DOHH2 (cell line): ENCODE measurements around the gene STAM.

Experiments
- H3F3A ChIP-seq: fragments of 200-600 bp; sonication (generic), shearing (Covaris generic); 2 replicates; pipeline ENCODE4 v1.6.0; 2016; ENCODE audit warnings: antibody characterized with exemption, mild to moderate bottlenecking; ENCODE audit not compliant: control insufficient read depth, insufficient read depth
- H3K27ac ChIP-seq: fragments of 200-600 bp; sonication (generic); 2 replicates; pipeline ENCODE4 v1.5.1; 2014; ENCODE audit warnings: low read depth, mild to moderate bottlenecking, low read length, moderate library complexity
- H3K27me3 ChIP-seq: fragments of 200-600 bp; sonication (generic); 2 replicates; pipeline ENCODE4 v1.6.1; 2014; ENCODE audit warnings: mild to moderate bottlenecking, low read length, mixed read lengths; ENCODE audit not compliant: control insufficient read depth
- H3K36me3 ChIP-seq: fragments of 200-600 bp; sonication (generic); 2 replicates; pipeline ENCODE4 v1.6.1; 2014; ENCODE audit warnings: mild to moderate bottlenecking, low read length, moderate library complexity, mixed read lengths; ENCODE audit not compliant: control insufficient read depth
- H3K4me1 ChIP-seq: fragments of 200-600 bp; sonication (generic); 2 replicates; pipeline ENCODE4 v1.6.1; 2014; ENCODE audit warnings: mild to moderate bottlenecking, low read length, mixed read lengths; ENCODE audit not compliant: control insufficient read depth
- H3K4me2 ChIP-seq: fragments of 200-600 bp; sonication (generic); 2 replicates; pipeline ENCODE4 v1.6.0; 2014; ENCODE audit warnings: mild to moderate bottlenecking, low read length, moderate library complexity
- H3K4me3 ChIP-seq: fragments of 200-600 bp; sonication (generic); 2 replicates; pipeline ENCODE4 v1.5.1; 2014; ENCODE audit warnings: mild to moderate bottlenecking, low read length, mixed read lengths
- H3K79me2 ChIP-seq: fragments of 200-600 bp; sonication (generic); 2 replicates; pipeline ENCODE4 v1.6.1; 2014; ENCODE audit warnings: mild to moderate bottlenecking, low read length, mixed read lengths; ENCODE audit not compliant: control insufficient read depth
- H3K9me2 ChIP-seq: fragments of 200-600 bp; sonication (generic); replicated peaks from 2 replicates; pipeline ENCODE4 v1.6.1; 2014; ENCODE audit warnings: mild to moderate bottlenecking, low read length, mixed read lengths; ENCODE audit not compliant: control insufficient read depth
- H3K9me3 ChIP-seq: fragments of 200-600 bp; sonication (generic); 2 replicates; pipeline ENCODE4 v1.6.1; 2014; ENCODE audit warnings: antibody characterized with exemption, low read length, mixed read lengths; ENCODE audit not compliant: control insufficient read depth, insufficient read depth
- H4K20me1 ChIP-seq: fragments of 200-600 bp; sonication (generic); 2 replicates; pipeline ENCODE4 v1.6.0; 2014; ENCODE audit warnings: low read depth, mild to moderate bottlenecking, antibody characterized with exemption, low read length, moderate library complexity; ENCODE audit not compliant: control insufficient read depth, insufficient read depth
- EZH2phosphoT487 ChIP-seq: fragments of 200-600 bp; sonication (generic); IDR thresholded peaks from 2 replicates; pipeline ENCODE4 v1.6.1; 2017; ENCODE audit warnings: borderline replicate concordance, mild to moderate bottlenecking, antibody characterized with exemption, low read length, moderate library complexity, mixed read lengths
- TF ChIP-seq, protein P1 (sequence below): fragments of 200-600 bp; sonication (generic); IDR thresholded peaks from one replicate; pipeline ENCODE4 v1.5.1; 2014; ENCODE audit warnings: antibody characterized with exemption, mild to moderate bottlenecking, low read depth, low read length; ENCODE audit not compliant: poor library complexity, severe bottlenecking

STAM gene

DNA sequence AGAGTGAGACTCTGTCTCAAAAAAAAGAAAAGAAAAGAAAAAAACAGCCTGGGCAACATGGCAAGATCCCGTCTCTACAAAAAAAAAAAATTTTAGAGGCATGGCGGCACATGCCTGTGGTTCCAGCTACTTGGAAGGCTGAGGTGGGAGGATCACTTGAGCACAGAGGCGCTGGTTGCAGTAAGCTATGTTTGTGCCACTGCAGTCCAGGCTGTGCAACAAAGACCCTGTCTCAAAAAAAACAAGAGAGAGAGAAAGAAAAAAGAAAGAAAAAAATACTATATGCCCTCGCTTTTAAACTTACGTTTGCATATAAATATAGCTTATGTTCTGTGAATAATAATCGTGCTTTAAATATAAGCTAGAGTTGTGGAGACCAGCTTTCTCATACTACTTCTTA lies 38.0 kb upstream of the STAM start:
- TF ChIP-seq EZH2phosphoT487, result no peak
- TF ChIP-seq, protein P1, sequence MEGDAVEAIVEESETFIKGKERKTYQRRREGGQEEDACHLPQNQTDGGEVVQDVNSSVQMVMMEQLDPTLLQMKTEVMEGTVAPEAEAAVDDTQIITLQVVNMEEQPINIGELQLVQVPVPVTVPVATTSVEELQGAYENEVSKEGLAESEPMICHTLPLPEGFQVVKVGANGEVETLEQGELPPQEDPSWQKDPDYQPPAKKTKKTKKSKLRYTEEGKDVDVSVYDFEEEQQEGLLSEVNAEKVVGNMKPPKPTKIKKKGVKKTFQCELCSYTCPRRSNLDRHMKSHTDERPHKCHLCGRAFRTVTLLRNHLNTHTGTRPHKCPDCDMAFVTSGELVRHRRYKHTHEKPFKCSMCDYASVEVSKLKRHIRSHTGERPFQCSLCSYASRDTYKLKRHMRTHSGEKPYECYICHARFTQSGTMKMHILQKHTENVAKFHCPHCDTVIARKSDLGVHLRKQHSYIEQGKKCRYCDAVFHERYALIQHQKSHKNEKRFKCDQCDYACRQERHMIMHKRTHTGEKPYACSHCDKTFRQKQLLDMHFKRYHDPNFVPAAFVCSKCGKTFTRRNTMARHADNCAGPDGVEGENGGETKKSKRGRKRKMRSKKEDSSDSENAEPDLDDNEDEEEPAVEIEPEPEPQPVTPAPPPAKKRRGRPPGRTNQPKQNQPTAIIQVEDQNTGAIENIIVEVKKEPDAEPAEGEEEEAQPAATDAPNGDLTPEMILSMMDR, result no peak
- Histone ChIP-seq H3K27ac (no peak overlapping the region), H3K9me2 (no peaks in the 10 kb centered on the region)

DNA sequence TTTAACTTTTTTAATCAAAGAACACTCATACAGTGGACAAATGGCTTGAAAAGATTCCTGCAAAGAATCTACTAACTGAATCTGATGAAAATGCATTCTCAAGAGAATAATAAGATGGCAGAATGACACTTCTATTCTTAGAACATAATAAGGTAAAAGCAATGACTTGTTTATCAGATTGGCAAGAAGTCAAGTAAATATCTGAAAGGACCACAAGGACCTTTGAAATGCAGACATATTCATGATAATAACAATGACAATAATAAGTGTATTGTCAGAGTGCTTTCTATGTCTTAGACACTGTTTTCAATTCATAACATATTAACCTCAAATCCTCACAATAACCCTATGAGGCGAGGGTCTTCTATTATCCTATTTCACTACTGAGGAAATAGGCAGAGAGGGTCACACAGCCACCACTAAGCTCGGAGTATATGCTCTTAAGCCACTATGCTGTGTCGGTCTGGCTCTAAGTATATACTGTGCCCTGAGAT lies 37.4 kb upstream of the STAM start:
- Histone ChIP-seq H3K27me3 (no peaks in the 10 kb centered on the region), H3K4me1 (peaks cover 3% of the 10 kb centered on the region; the same call in 1 of the 2 replicates), H3K4me3 (no peak overlapping the region), H3K36me3 (no peaks in the 10 kb centered on the region), H3F3A (no peaks in the 10 kb centered on the region), H3K79me2 (no peaks in the 10 kb centered on the region), H3K4me2 (no peak overlapping the region), H4K20me1 (no peaks in the 10 kb centered on the region), H3K27ac (no peak overlapping the region), H3K9me2 (no peaks in the 10 kb centered on the region), H3K9me3 (no peaks in the 10 kb centered on the region)
- TF ChIP-seq, protein P1, result no peak
- TF ChIP-seq EZH2phosphoT487, result no peak

More for the DNA sequence above, 38.0 kb upstream of the STAM start:
- no peak overlapping the region for H3K4me2 ChIP-seq
- H3K4me1 ChIP-seq, result peaks cover 3% of the 10 kb centered on the region; the same call in 1 of the 2 replicates
- H3K27me3 ChIP-seq, result no peaks in the 10 kb centered on the region
- no peaks in the 10 kb centered on the region for H3K79me2 ChIP-seq
- H3K4me3 ChIP-seq, result no peak overlapping the region
- H4K20me1 ChIP-seq, result no peaks in the 10 kb centered on the region
- H3F3A ChIP-seq, result no peaks in the 10 kb centered on the region
- no peaks in the 10 kb centered on the region for H3K9me3 ChIP-seq
- no peaks in the 10 kb centered on the region for H3K36me3 ChIP-seq

DNA sequence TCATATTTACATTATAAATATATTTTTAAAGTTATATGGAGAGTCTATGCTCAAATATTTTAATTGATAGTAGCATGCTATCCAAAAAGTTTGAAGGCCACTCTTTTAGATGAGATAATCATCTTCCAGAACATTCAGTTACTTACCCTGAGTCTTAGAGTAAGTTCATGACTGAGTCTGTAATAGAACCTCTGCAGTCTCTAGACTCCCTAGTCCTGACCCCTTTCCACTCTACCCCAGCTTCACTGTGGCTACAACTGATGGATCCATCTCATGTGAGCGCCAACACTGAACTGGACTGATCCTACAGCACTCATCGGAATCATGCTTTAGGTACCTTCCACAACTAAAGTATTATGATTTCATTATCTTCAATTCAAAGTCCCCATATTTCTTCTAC lies 36.9 kb upstream of the STAM start:
- no peak overlapping the region for H3K27ac ChIP-seq
- H3K4me2 ChIP-seq, result no peak overlapping the region
- no peaks in the 10 kb centered on the region for H4K20me1 ChIP-seq
- no peak for TF ChIP-seq EZH2phosphoT487
- TF ChIP-seq, protein P1, result no peak
- H3K79me2 ChIP-seq, result no peaks in the 10 kb centered on the region
- H3F3A ChIP-seq, result no peaks in the 10 kb centered on the region
- no peaks in the 10 kb centered on the region for H3K9me3 ChIP-seq
- H3K4me3 ChIP-seq, result no peak overlapping the region
- H3K9me2 ChIP-seq, result no peaks in the 10 kb centered on the region
- no peaks in the 10 kb centered on the region for H3K36me3 ChIP-seq
- no peaks in the 10 kb centered on the region for H3K27me3 ChIP-seq
- H3K4me1 ChIP-seq, result peaks cover 3% of the 10 kb centered on the region; the same call in 1 of the 2 replicates
